HUES6 (cell line): ENCODE data around the gene DYRK1A.

Experiments used
- H3K27ac ChIP-seq: 2 replicates; pipeline ENCODE4 v1.7.0; 2013; ENCODE audit warnings: low read depth, mild to moderate bottlenecking, low read length, inconsistent platforms
- H3K27me3 ChIP-seq: 2 replicates; pipeline ENCODE4 v1.6.1; 2013; ENCODE audit warnings: low read length; ENCODE audit not compliant: control insufficient read depth, insufficient read depth
- H3K36me3 ChIP-seq: 2 replicates; pipeline ENCODE4 v1.6.1; 2013; ENCODE audit warnings: low read length; ENCODE audit not compliant: control insufficient read depth, insufficient read depth
- H3K4me1 ChIP-seq: 2 replicates; pipeline ENCODE4 v1.6.1; 2013; ENCODE audit warnings: low read length; ENCODE audit not compliant: control insufficient read depth, insufficient read depth
- H3K4me3 ChIP-seq: 2 replicates; pipeline ENCODE4 v1.5.1; 2013; ENCODE audit warnings: low read depth, low read length
- H3K9ac ChIP-seq: one replicate; pipeline ENCODE4 v1.6.1; 2013; ENCODE audit warnings: mild to moderate bottlenecking, low read length
- H3K9me3 ChIP-seq: 2 replicates; pipeline ENCODE4 v1.6.1; 2013; ENCODE audit warnings: low read depth, low read length; ENCODE audit not compliant: control insufficient read depth, insufficient read depth

DYRK1A gene

DNA sequence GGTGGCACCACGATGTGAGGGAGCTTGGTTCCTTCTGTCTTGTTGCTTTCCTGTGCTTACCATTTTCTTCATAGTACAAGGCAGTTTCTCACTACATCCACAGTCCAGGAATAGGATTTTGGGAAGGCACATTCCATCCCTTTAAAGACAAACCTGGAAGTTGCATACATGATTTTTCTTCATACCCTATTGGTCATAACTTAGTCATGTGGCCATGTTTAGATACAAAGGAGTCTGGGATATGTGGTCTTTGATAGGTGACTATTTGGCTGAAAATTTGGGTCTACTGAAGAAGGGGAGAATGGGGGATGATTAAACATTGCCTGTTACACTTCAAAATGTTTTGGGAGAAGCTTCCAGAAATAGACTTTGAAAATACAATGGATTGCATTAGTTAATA lies 7.0 kb downstream of the DYRK1A start:
- H3K27ac ChIP-seq = no peak overlapping the region
- no peaks in the 10 kb centered on the region for H3K9me3 ChIP-seq
- H3K9ac ChIP-seq = no peak overlapping the region
- H3K36me3 ChIP-seq = no peaks in the 10 kb centered on the region
- peaks cover 30% of the 10 kb centered on the region for H3K4me1 ChIP-seq
- H3K4me3 ChIP-seq = no peak overlapping the region
- no peaks in the 10 kb centered on the region for H3K27me3 ChIP-seq

DNA sequence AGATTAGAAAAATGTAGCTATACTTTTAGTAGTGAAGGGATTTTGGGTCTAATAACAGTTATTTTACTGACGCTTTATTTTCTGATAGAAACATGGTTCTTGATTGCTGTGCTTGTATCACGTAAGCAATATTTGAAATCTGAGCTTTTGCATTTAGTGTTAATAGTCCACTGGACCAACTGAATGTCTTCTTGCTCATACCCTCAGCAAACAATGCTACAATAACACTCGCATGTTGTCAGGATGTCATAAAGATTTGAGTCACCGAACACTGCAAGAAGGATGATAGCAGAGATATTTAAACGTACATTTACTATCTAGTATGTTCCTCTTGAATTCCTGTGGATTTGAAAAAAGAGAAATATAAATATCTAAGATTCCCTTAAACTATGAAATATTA lies 7.5 kb downstream of the DYRK1A start:
- Histone ChIP-seq H3K27ac (no peak overlapping the region), H3K9me3 (no peaks in the 10 kb centered on the region), H3K36me3 (no peaks in the 10 kb centered on the region), H3K9ac (no peak overlapping the region), H3K4me3 (no peak overlapping the region), H3K27me3 (no peaks in the 10 kb centered on the region), H3K4me1 (peaks cover 33% of the 10 kb centered on the region)

- H3K36me3 ChIP-seq = no peaks in the 10 kb centered on the region
- H3K27me3 ChIP-seq = no peaks in the 10 kb centered on the region
- H3K4me3 ChIP-seq = no peak overlapping the region
- no peak overlapping the region for H3K9ac ChIP-seq
- no peak overlapping the region for H3K27ac ChIP-seq
- H3K4me1 ChIP-seq = peaks cover 35% of the 10 kb centered on the region
- no peaks in the 10 kb centered on the region for H3K9me3 ChIP-seq
Observed at GRCh38 chr21:37375866-37376574, 9.4 kb downstream of the DYRK1A start.

- no peak overlapping the region for H3K4me3 ChIP-seq
- H3K9ac ChIP-seq = no peak overlapping the region
- H3K4me1 ChIP-seq = peaks cover 48% of the 10 kb centered on the region
- no peak overlapping the region for H3K27ac ChIP-seq
- H3K36me3 ChIP-seq = no peaks in the 10 kb centered on the region
- no peaks in the 10 kb centered on the region for H3K27me3 ChIP-seq
- H3K9me3 ChIP-seq = no peaks in the 10 kb centered on the region
Observed at GRCh38 chr21:37378700-37379139, 12.1 kb downstream of the DYRK1A start.

GRCh38 chr21:37380349-37381323 lies 14.1 kb downstream of the DYRK1A start:
- no peaks in the 10 kb centered on the region for H3K9me3 ChIP-seq
- H3K27me3 ChIP-seq = no peaks in the 10 kb centered on the region
- no peak overlapping the region for H3K9ac ChIP-seq
- H3K36me3 ChIP-seq = no peaks in the 10 kb centered on the region
- 0 out of 2 replicates have a peak overlapping the region, but pooled peaks have one; percentile 37 for H3K27ac ChIP-seq
- no peak overlapping the region for H3K4me3 ChIP-seq
- peaks cover 51% of the 10 kb centered on the region for H3K4me1 ChIP-seq

GRCh38 chr21:37381883-37382585 lies 15.5 kb downstream of the DYRK1A start:
- no peaks in the 10 kb centered on the region for H3K27me3 ChIP-seq
- no peaks in the 10 kb centered on the region for H3K36me3 ChIP-seq
- no peak overlapping the region for H3K9ac ChIP-seq
- H3K27ac ChIP-seq = no peak overlapping the region
- H3K9me3 ChIP-seq = no peaks in the 10 kb centered on the region
- H3K4me3 ChIP-seq = no peak overlapping the region
- peaks cover 53% of the 10 kb centered on the region for H3K4me1 ChIP-seq

GRCh38 chr21:37383086-37383485 lies 16.5 kb downstream of the DYRK1A start:
- Histone ChIP-seq H3K9ac (no peak overlapping the region), H3K27ac (no peak overlapping the region), H3K36me3 (no peaks in the 10 kb centered on the region), H3K4me3 (no peak overlapping the region), H3K27me3 (no peaks in the 10 kb centered on the region), H3K9me3 (no peaks in the 10 kb centered on the region), H3K4me1 (peaks cover 53% of the 10 kb centered on the region)

DNA sequence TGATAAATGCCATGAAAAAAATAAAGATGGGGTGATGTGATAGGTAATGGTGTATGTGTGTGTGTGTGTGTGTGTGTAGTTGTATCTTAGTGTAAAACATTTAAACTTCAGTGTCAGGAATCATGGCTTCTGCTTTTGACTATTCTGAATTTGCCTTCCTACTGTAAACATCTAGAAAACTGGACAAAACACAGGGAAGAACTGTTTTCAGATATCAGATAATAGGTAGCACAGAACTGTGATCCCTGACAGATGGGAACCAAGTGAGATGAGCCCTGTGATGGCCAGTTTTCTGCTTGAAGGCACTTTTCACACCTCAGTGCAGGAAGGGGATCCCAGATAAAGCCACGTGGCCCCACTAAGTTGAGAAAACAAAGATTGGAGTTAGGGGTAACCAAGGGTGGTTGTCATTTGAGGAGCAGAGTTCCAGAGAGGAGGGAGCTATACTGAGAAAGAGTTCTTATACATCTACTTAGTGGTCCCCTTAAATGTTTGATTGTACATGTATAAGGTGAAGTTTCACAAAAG lies 17.3 kb downstream of the DYRK1A start:
- Histone ChIP-seq H3K36me3 (no peaks in the 10 kb centered on the region), H3K4me1 (peaks cover 48% of the 10 kb centered on the region), H3K9ac (no peak overlapping the region), H3K4me3 (no peak overlapping the region), H3K27ac (no peak overlapping the region), H3K27me3 (no peaks in the 10 kb centered on the region), H3K9me3 (no peaks in the 10 kb centered on the region)

GRCh38 chr21:37384416-37384815 lies 17.8 kb downstream of the DYRK1A start:
- H3K4me3 ChIP-seq = no peak overlapping the region
- no peaks in the 10 kb centered on the region for H3K9me3 ChIP-seq
- H3K27ac ChIP-seq = no peak overlapping the region
- H3K4me1 ChIP-seq = peaks cover 43% of the 10 kb centered on the region
- H3K9ac ChIP-seq = no peak overlapping the region
- H3K27me3 ChIP-seq = no peaks in the 10 kb centered on the region
- H3K36me3 ChIP-seq = no peaks in the 10 kb centered on the region

GRCh38 chr21:37385179-37385765 lies 18.7 kb downstream of the DYRK1A start:
- no peaks in the 10 kb centered on the region for H3K9me3 ChIP-seq
- no peak overlapping the region for H3K4me3 ChIP-seq
- no peak overlapping the region for H3K27ac ChIP-seq
- H3K27me3 ChIP-seq = no peaks in the 10 kb centered on the region
- no peak overlapping the region for H3K9ac ChIP-seq
- peaks cover 37% of the 10 kb centered on the region for H3K4me1 ChIP-seq
- H3K36me3 ChIP-seq = no peaks in the 10 kb centered on the region; the same call in 1 of the 2 replicates
